GM23338 (cell line): ENCODE data around the gene ADAMTS17. TPM values are rescaled to one million over a fixed set of nuclear protein-coding genes. Genes with fewer than 3 reads are reported as not detected.

Experiments used
- ATAC-seq: fragments of 200-7000 bp; cut with Tn5 transposase; 3 replicates; pipeline ENCODE4 v1.9.1; 2020
- DNase-seq: peaks from one replicate; pipeline ENCODE4 v3.0.0-alpha.2; 2015; ENCODE audit warnings: low spot score
- H2AFZ ChIP-seq: fragments of 200-600 bp; sonication (generic); 2 replicates; pipeline ENCODE4 v1.8.0; 2016; ENCODE audit warnings: antibody characterized with exemption, mild to moderate bottlenecking, moderate library complexity
- H3F3A ChIP-seq: fragments of 200-600 bp; sonication (generic); replicated peaks from 2 replicates; pipeline ENCODE4 v1.8.0; 2017; ENCODE audit warnings: antibody characterized with exemption, mixed run types, low read depth
- H3K27ac ChIP-seq: fragments of 200-600 bp; sonication (generic); 2 replicates; pipeline ENCODE4 v1.6.1; 2016; ENCODE audit warnings: low read depth
- H3K27me3 ChIP-seq: fragments of 200-600 bp; sonication (generic); 2 replicates; pipeline ENCODE4 v1.8.0; 2016; ENCODE audit warnings: mild to moderate bottlenecking, mixed run types, moderate library complexity; ENCODE audit not compliant: insufficient read depth
- H3K36me3 ChIP-seq: fragments of 200-600 bp; sonication (generic); 2 replicates; pipeline ENCODE4 v1.8.0; 2016; ENCODE audit warnings: mild to moderate bottlenecking; ENCODE audit not compliant: insufficient read depth
- H3K4me1 ChIP-seq: fragments of 200-600 bp; sonication (generic); 2 replicates; pipeline ENCODE4 v1.8.0; 2016; ENCODE audit warnings: mild to moderate bottlenecking, moderate library complexity; ENCODE audit not compliant: insufficient read depth
- H3K4me2 ChIP-seq: fragments of 200-600 bp; sonication (generic); 2 replicates; pipeline ENCODE4 v1.7.1; 2017; ENCODE audit warnings: mixed run types
- H3K4me3 ChIP-seq: fragments of 200-600 bp; sonication (generic); 2 replicates; pipeline ENCODE4 v1.6.1; 2016; ENCODE audit warnings: mixed run types
- H3K79me2 ChIP-seq: fragments of 200-600 bp; sonication (generic); replicated peaks from 2 replicates; pipeline ENCODE4 v1.8.0; 2017; ENCODE audit warnings: mild to moderate bottlenecking; ENCODE audit not compliant: insufficient read depth
- H3K9me2 ChIP-seq: fragments of 200-600 bp; sonication (generic); 2 replicates; pipeline ENCODE4 v1.8.0; 2017; ENCODE audit not compliant: insufficient read depth
- H4K20me1 ChIP-seq: fragments of 200-600 bp; sonication (generic); replicated peaks from 2 replicates; pipeline ENCODE4 v1.8.0; 2017; ENCODE audit warnings: mild to moderate bottlenecking; ENCODE audit not compliant: insufficient read depth
- H3K27ac Mint-ChIP-seq: 2 replicates; pipeline ENCODE4 v1.8.0; 2020; ENCODE audit warnings: inconsistent platforms, mild to moderate bottlenecking, moderate library complexity, mixed read lengths
- H3K27me3 Mint-ChIP-seq: 3 replicates; pipeline ENCODE4 v1.8.0; 2022; ENCODE audit warnings: low read depth, mild to moderate bottlenecking, moderate library complexity, mixed read lengths, inconsistent platforms; ENCODE audit not compliant: insufficient read depth, poor library complexity
- H3K36me3 Mint-ChIP-seq: 3 replicates; pipeline ENCODE4 v1.8.0; 2021; ENCODE audit warnings: low read depth, mild to moderate bottlenecking, inconsistent platforms, moderate library complexity, mixed read lengths
- H3K4me1 Mint-ChIP-seq: 3 replicates; pipeline ENCODE4 v1.8.0; 2020; ENCODE audit warnings: mild to moderate bottlenecking, inconsistent platforms, mixed read lengths
- H3K4me3 Mint-ChIP-seq: 3 replicates; pipeline ENCODE4 v1.8.0; 2021; ENCODE audit warnings: moderate library complexity, mild to moderate bottlenecking, inconsistent platforms, mixed read lengths
- H3K9me3 Mint-ChIP-seq: 3 replicates; pipeline ENCODE4 v1.8.0; 2020; ENCODE audit warnings: moderate library complexity, mild to moderate bottlenecking, inconsistent platforms, mixed read lengths
- CREB1 ChIP-seq: fragments of 250-450 bp; sonication (Bioruptor Pico); IDR thresholded peaks from 2 replicates; pipeline ENCODE4 v1.5.0; 2020; ENCODE audit warnings: low read depth, mild to moderate bottlenecking, moderate library complexity
- EZH2phosphoT487 ChIP-seq: fragments of 200-600 bp; sonication (generic); IDR thresholded peaks from one replicate; pipeline ENCODE4 v1.8.1; 2018; ENCODE audit warnings: antibody characterized with exemption; ENCODE audit not compliant: unreplicated experiment
- NANOG ChIP-seq: IDR thresholded peaks from 2 replicates; pipeline ENCODE4 v1.6.1; 2016; ENCODE audit warnings: antibody characterized with exemption, borderline replicate concordance
- POLR2AphosphoS5 ChIP-seq: IDR thresholded peaks from 2 replicates; pipeline ENCODE4 v1.6.1; 2016; ENCODE audit warnings: antibody characterized with exemption, low read depth
- STAT1 ChIP-seq: IDR thresholded peaks from one replicate; pipeline ENCODE4 v1.6.1; 2016; ENCODE audit warnings: antibody characterized with exemption; ENCODE audit not compliant: unreplicated experiment
- ZNF114 ChIP-seq: fragments of 250-450 bp; sonication (Bioruptor Pico); IDR thresholded peaks from 2 replicates; pipeline ENCODE4 v1.5.0; 2020; ENCODE audit warnings: mild to moderate bottlenecking, moderate library complexity
- ZNF331 ChIP-seq: fragments of 250-450 bp; sonication (Bioruptor Pico); IDR thresholded peaks from 2 replicates; pipeline ENCODE4 v1.5.0; 2020; ENCODE audit warnings: low read depth, mild to moderate bottlenecking, moderate library complexity
- ZNF462 ChIP-seq: fragments of 250-450 bp; sonication (Bioruptor Pico); IDR thresholded peaks from 2 replicates; pipeline ENCODE4 v1.5.0; 2020; ENCODE audit warnings: mild to moderate bottlenecking, moderate library complexity
- polyA plus RNA-seq: library from polyadenylated mRNA; unstranded; fragments of >200 nt; fragmentation: Nextera tagmentation; extraction: Ambion mirVana; gene quantifications from 2 replicates; pipeline ENCODE4 v1.2.1, GENCODE V29; 2016
- total RNA-seq: library from RNA; depleted of rRNA; stranded (reverse); fragments of >200 nt; shearing (Covaris generic); gene quantifications from 2 replicates; pipeline ENCODE4 v1.2.3, GENCODE V29; 2014

ADAMTS17 gene
- total and polyA plus RNA-seq, 2 experiments from 2014 or later = 0.60 to 3.8 TPM

GRCh38 chr15:100078511-100079220 lies 263.1 kb downstream of the ADAMTS17 start:
- ATAC-seq (no peak), DNase-seq (no peak)
- Mint-ChIP-seq H3K27me3 (peaks cover 2% of the 10 kb centered on the region), H3K27ac (no peak overlapping the region), H3K9me3 (peaks cover 5% of the 10 kb centered on the region), H3K4me1 (no peaks in the 10 kb centered on the region), H3K4me3 (no peak overlapping the region), H3K36me3 (peaks cover 5% of the 10 kb centered on the region; the same call in 2 of the 3 replicates)
- Histone ChIP-seq H3K36me3 (no peaks in the 10 kb centered on the region), H2AFZ (no peak overlapping the region), H3K79me2 (no peaks in the 10 kb centered on the region), H3K27me3 (no peaks in the 10 kb centered on the region), H3K4me3 (no peak overlapping the region), H3K9me2 (no peaks in the 10 kb centered on the region), H4K20me1 (no peaks in the 10 kb centered on the region), H3K27ac (no peak overlapping the region), H3F3A (no peaks in the 10 kb centered on the region), H3K4me1 (no peaks in the 10 kb centered on the region), H3K4me2 (no peak overlapping the region)
- TF ChIP-seq ZNF462 (CRISPR knock-in tag) (no peak), ZNF114 (CRISPR knock-in tag) (no peak), EZH2phosphoT487 (no peak), POLR2AphosphoS5 (no peak), ZNF331 (no peak), CREB1 (CRISPR knock-in tag) (no peak), STAT1 (no peak), NANOG (no peak)
